HL-60 (cell line): ENCODE measurements around the gene SMARCC2.
A peak's percentile ranks its signal among the peaks of the same experiment; 100 is the strongest.
"Not testable (repeated sequence)": the region's sequence is repeated elsewhere in the genome, so short reads cannot be mapped to it uniquely, and the experiment has no call there.

Experiments
- DNase-seq, 2 experiments: peaks; one replicate each; pipeline ENCODE4 v3.0.0-alpha.2; 2010 to 2020; ENCODE audit warnings: low read depth in 1 of 2, low spot score in 1 of 2
- H3K27ac ChIP-seq: fragments of 250-450 bp; sonication (Bioruptor Pico); replicated peaks from 2 replicates; pipeline ENCODE4 v1.5.1; 2020; ENCODE audit warnings: mild to moderate bottlenecking, moderate library complexity
- H3K27me3 ChIP-seq: fragments of 250-450 bp; sonication (Bioruptor Pico); 2 replicates; pipeline ENCODE4 v1.5.1; 2021; ENCODE audit warnings: mild to moderate bottlenecking, moderate library complexity; ENCODE audit not compliant: insufficient read depth, poor library complexity, severe bottlenecking
- H3K4me3 ChIP-seq: replicated peaks from 2 replicates; pipeline ENCODE4 v1.5.1; 2011; ENCODE audit warnings: mild to moderate bottlenecking, control low read depth, low read length; ENCODE audit not compliant: insufficient read depth
- CTCF ChIP-seq: IDR thresholded peaks from one replicate; pipeline ENCODE4 v1.5.1; 2011; ENCODE audit warnings: low read length, control low read depth, inconsistent platforms; ENCODE audit not compliant: insufficient read depth
- GABPA ChIP-seq: IDR thresholded peaks from 2 replicates; pipeline ENCODE4 v1.6.1; 2012; ENCODE audit warnings: low read depth
- POLR2AphosphoS5 ChIP-seq: IDR thresholded peaks from 2 replicates; pipeline ENCODE4 v1.6.1; 2012; ENCODE audit warnings: low read depth
- REST ChIP-seq: IDR thresholded peaks from 2 replicates; pipeline ENCODE4 v1.6.1; 2012; ENCODE audit warnings: low read depth; ENCODE audit not compliant: insufficient replicate concordance
- SPI1 ChIP-seq: IDR thresholded peaks from 2 replicates; pipeline ENCODE4 v1.6.1; 2012; ENCODE audit warnings: low read depth, mild to moderate bottlenecking, borderline replicate concordance

Gene SMARCC2

DNA sequence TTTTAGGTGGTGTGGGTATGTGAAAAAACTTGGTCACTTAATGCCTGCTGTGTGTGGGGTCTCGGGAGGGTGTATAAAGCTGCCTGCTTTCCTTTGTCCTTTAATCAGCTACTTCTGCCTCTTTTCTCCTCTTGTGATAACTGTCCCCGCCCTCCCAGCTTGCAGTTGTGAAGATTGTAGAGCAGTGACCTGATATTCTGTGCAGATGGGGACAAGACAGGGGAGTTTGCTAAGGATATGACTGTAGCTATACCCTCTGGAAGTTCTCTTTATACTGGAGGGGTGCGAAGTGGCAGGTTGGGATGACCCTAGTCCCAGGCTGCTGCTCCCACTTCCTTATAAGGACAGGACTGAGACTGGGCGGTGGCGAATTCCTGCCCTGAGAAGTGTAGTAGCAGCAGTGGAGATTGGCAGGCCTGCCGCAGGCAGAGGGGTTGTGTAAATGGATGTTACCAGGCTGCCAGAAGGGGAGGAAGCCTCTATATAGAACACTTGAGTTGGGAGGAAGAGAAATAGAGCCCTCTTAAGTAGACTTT, 30.3 kb downstream of the SMARCC2 start:
- DNase-seq = peak in 1 of 2 experiments; percentile 76

DNA sequence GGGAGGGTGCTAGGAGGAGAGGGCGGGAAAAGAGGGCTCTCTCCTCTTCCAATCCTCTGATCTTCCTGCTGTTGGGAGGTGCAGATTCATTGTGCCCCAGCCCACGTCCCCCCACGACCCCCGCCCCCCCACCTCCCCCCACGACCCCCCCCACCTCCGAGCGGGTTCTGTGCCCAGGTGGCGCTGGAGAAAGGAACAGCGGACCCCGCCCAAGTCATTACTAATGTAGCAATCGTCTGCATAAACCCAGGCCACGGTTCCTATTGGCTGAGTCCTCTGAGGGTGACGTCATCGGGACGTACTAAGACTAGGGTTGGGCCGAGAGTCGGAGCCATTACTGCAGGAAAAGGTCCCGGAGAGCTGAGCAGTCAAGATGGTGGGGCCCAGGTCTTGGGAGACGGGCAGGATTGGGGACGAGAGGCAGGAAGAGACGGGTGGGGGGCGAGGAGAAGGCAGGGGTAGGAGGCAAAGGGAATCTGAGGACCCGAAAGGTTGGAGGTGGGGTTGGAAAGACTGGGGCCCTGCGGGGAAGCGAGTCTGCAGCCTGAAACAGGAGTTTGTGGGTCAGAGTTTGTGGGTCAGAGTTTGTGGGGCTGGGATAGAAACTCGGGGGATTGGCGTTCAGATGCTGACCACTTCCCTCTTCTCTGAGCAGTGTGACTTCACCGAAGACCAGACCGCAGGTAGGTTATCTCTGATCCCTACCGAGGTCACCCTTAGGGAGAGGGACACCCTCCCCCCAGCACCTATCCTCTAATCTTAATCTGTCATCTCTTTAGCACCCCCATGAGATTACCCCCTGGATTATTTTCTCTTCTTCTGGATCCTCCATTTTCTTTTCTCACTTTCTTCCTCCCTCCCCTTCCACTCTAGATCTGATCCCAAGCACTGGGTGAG, 31.0 kb downstream of the SMARCC2 start, which contains the start of gene MYL6:
MYL6 (plus strand) TSS at position 331 of the 897 bp plus-strand sequence; CDS start at position 374, 43 bp downstream.
- peak within 1 kb of the TSS; percentile 96 for H3K27ac ChIP-seq
- peak; percentile 97 to 98 for DNase-seq
- peak within 1 kb of the TSS; percentile 64 for H3K4me3 ChIP-seq
- H3K27me3 ChIP-seq = no peaks in the 10 kb centered on the region
- TF ChIP-seq CTCF (no peak), REST (peak; percentile 64), GABPA (no peak), POLR2AphosphoS5 (peak; percentile 98), SPI1 (peak; percentile 71; the same call in 1 of the 2 replicates)

More for the DNA sequence above, 30.3 kb downstream of the SMARCC2 start:
- Histone ChIP-seq H3K27ac (peak overlapping the region; percentile 96), H3K4me3 (peak overlapping the region; percentile 64), H3K27me3 (no peaks in the 10 kb centered on the region)
- TF ChIP-seq GABPA = no peak
- TF ChIP-seq SPI1 = peak; percentile 32; the same call in 1 of the 2 replicates
- TF ChIP-seq POLR2AphosphoS5 = peak; percentile 35
- TF ChIP-seq REST = no peak

GRCh38 chr12:56157201-56158028, 31.9 kb downstream of the SMARCC2 start:
- Histone ChIP-seq H3K4me3 (peak overlapping the region; percentile 64), H3K27ac (peak overlapping the region; percentile 96), H3K27me3 (no peaks in the 10 kb centered on the region)
- DNase-seq = peak; percentile 82 to 85
- TF ChIP-seq POLR2AphosphoS5 (no peak; the same call in 1 of the 2 replicates), REST (no peak), SPI1 (peak; percentile 66; the same call in 1 of the 2 replicates), CTCF (peak; percentile 56)

- H3K4me3 ChIP-seq, DNase-seq: not testable (repeated sequence)
- peak overlapping the region; percentile 96 for H3K27ac ChIP-seq
Observed at GRCh38 chr12:56156464-56157200, 32.7 kb downstream of the SMARCC2 start.

More at GRCh38 chr12:56156464-56157200, 32.7 kb downstream of the SMARCC2 start:
- H3K27me3 ChIP-seq = not testable (repeated sequence)
